Duodenal mucosa (tissue), 2 donors: ENCODE results near the gene SEMA4A.

Experiments
- H3K27ac ChIP-seq: one replicate; pipeline ENCODE4 v1.7.0; 2013; ENCODE audit warnings: low read depth, low read length
- H3K27me3 ChIP-seq, 2 donors: one replicate each; pipeline ENCODE4 v1.7.0; 2013; ENCODE audit warnings: low read length in 2 of 2, control low read depth in 1 of 2; ENCODE audit not compliant: insufficient read depth in 2 of 2, control insufficient read depth in 1 of 2
- H3K36me3 ChIP-seq, 2 donors: one replicate each; pipeline ENCODE4 v1.7.0; 2013; ENCODE audit warnings: low read length in 2 of 2, control low read depth in 1 of 2; ENCODE audit not compliant: insufficient read depth in 2 of 2, control insufficient read depth in 1 of 2
- H3K4me1 ChIP-seq, 2 donors: one replicate each; pipeline ENCODE4 v1.7.0; 2013; ENCODE audit warnings: low read length in 2 of 2, control low read depth in 1 of 2; ENCODE audit not compliant: insufficient read depth in 2 of 2, control insufficient read depth in 1 of 2
- H3K4me3 ChIP-seq, 2 donors: one replicate each; pipeline ENCODE4 v1.7.0; 2013; ENCODE audit warnings: low read length in 2 of 2, low read depth in 1 of 2
- H3K9ac ChIP-seq, 2 donors: one replicate each; pipeline ENCODE4 v1.7.0; 2013; ENCODE audit warnings: low read length in 2 of 2, low read depth in 1 of 2
- H3K9me3 ChIP-seq, 2 donors: one replicate each; pipeline ENCODE4 v1.7.0; 2013; ENCODE audit warnings: low read length in 2 of 2, control low read depth in 1 of 2; ENCODE audit not compliant: control insufficient read depth in 1 of 2

SEMA4A gene

DNA sequence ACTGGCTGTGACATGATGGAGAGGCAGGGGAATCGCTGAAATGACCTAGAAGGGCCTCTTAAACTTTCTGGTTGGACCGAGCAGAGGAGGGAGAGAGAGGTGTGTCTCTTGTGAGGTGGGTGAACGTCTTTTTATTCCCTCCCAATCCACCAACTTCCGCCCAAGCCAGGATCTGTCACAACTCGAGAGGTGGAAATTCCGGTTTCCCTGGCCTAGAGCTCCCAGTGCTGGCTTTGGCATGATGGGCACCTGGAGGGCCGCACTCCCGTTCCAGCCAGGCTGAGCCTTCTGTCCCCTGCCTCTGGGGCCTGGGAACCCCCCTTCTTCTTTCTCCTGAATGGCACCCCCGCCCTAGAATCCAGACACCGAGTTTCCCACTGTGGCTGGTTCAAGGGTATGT is at the start of gene SEMA4A:
Gene SEMA4A (plus strand): TSS at position 224 of the 400 bp plus-strand sequence. CDS start 994 bp downstream, outside the sequence.
- H3K27ac ChIP-seq, result no peak within 1 kb of the TSS

DNA sequence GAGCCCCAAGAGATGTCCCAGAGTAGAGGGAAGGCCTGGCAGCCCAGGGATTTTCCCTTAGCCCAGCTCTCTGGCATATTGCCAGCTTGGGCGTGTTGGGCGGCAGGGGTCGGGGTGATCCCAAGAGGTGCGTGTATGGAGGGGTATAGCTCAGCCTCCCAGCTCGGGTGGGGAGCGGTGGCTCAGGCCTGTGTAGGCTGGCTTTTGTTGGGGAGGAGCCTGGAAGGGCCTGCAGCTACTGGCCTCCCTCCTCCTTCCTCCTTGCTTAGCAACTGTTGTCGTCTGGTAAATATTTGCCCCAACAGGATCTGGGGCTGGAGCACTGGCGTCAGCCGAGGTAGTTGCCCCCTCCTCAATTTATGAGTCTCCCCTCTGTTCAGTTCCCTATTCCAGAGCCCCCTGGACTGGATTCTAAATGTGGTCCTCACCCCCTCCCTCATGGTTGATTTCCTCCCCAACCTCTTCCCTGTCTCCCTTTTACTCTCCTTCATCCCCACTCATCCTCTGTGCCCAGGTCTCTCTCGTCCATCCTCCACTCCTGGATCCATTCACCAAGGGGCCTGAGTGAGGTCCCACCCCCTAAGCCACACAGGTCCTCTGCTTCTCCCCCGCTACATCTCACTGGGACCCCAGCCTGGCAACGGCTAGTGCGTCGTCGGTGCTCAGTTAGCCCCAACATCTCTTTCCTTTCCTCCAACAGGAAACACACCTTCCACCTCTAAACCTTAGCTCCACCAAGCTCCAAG is 49.1 kb upstream of the SEMA4A start:
- no peaks in the 10 kb centered on the region for H3K27me3 ChIP-seq
- H3K4me1 ChIP-seq, result peaks cover 58 to 60% of the 10 kb centered on the region in 2 donors
- no peaks in the 10 kb centered on the region for H3K36me3 ChIP-seq
- peak overlapping the region; percentile 93 for H3K27ac ChIP-seq
- H3K9me3 ChIP-seq, result no peaks in the 10 kb centered on the region
- H3K4me3 ChIP-seq, result peak overlapping the region in 1 of 2 donors; percentile 68
- peak overlapping the region; percentile 52 to 72 for H3K9ac ChIP-seq

More for the DNA sequence above, at the start of gene SEMA4A:
- Histone ChIP-seq H3K4me1 (peaks cover 21 to 22% of the 10 kb centered on the region in 2 donors), H3K36me3 (no peaks in the 10 kb centered on the region), H3K27me3 (no peaks in the 10 kb centered on the region), H3K9ac (no peak within 1 kb of the TSS), H3K4me3 (peak within 1 kb of the TSS in 1 of 2 donors; percentile 22), H3K9me3 (no peaks in the 10 kb centered on the region)

DNA sequence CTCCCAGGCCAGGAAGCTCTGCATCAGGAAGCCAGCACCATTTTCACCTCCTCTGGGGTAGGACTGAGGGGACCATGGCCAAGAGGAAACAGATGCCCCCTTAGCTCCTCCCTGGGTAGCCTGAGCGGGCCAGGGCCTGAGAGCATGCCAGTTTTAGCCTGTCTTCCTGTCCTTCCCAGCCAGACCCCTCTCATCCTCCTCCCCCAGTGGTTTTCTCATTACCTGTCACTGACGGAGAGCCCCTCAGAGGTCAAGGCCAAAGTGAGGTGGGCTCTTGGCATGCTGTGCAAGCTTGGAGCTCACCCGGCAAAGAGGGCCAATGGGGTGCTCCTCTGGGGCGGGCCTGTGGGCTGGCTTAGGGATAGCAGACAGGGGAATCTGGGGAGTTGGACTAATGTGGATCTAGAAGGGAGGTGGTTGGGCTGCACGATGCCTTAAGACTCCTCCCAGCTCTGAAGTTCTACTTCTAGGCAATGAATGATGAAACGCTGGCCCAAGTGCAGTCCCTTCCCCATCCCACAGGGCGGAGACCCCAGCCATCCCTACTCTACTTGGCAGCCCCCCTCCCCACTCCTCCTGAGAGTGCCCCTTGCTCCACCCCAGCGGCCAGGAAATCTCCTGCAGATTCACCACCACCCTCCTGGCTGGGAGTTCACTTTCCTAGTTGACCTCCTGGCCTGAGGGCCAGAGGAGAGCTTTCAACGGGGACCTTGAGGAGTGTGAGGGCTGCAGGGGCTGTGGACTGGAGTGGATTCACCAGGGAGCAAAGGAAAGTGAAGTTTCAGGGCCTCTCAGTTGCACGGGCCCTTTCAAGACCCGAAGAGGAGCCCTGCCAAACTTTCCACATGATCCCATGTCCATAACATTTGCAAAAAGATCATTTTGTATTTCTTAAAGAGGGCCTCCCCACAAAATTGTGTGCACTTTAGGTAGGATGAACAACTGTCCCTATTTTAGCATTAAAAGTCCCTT is 48.2 kb upstream of the SEMA4A start:
- Histone ChIP-seq H3K9ac (peak overlapping the region; percentile 58 to 85), H3K4me1 (peaks cover 56 to 58% of the 10 kb centered on the region in 2 donors), H3K4me3 (peak overlapping the region in 1 of 2 donors; percentile 68), H3K27ac (peak overlapping the region; percentile 93), H3K9me3 (no peaks in the 10 kb centered on the region), H3K27me3 (no peaks in the 10 kb centered on the region), H3K36me3 (no peaks in the 10 kb centered on the region)

DNA sequence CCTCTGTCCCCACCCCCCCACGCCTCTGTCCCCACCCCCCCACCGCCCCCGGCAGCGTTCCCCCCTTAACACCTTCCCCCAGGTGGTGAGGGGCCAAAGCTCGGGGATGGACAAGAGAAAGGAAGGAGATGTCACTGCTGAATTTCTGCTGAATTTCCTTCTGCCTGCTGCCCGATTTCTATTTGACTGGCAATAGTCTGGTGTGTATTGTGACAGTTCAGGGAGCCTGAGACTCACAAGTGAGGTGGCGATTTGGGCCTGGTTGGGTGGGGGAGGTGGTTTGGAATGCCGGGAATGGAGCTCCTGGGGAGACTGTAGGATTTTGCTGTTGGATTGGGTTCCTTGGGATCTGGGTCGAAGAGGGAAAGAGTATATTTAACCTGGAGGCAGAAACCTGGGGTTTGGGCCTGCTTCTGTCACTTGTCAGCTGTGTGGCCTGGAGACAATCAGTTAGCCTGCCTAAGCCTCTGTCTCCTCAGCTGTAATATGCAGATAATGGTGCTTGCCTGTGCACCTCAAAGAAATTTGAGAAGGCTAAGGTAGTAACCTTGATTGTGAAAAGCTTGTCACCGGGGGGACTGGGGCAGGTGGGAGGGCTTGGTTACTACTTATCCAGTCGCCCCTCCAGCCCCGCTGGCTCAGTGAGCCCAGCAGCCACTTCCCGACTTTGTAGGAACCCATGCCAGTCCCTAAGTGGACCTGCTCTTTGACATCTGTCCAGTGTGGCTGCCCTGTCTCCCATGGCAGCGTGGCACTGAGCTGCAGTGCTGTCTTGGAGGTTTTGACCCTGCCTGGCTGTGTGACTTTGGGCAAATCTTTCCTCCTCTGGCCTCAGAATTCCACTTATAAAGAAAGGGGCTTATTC is 46.5 kb upstream of the SEMA4A start:
- H3K4me3 ChIP-seq, result peak overlapping the region; percentile 33 to 48

DNA sequence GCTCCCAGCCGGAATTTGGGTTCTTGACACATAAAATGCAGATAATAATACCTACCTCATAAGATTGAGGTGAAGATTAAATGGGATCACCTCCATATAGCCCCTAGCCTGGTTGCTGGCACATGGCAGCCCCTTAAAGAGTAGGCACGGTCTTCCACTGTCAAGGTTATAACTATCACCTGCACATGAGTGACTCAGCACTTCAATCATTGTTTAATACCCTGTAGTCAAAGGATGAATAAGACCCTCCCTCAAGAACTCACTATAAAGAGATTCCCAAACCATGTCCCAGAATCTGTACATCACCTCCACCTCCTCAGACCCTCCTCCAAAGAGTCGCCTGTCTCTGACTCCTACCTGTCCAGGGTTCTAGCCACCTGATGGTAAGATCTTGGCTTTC is 45.3 kb upstream of the SEMA4A start:
- Histone ChIP-seq H3K4me1 (peaks cover 34 to 36% of the 10 kb centered on the region in 2 donors), H3K4me3 (no peak overlapping the region), H3K9ac (no peak overlapping the region), H3K27ac (no peak overlapping the region), H3K9me3 (no peaks in the 10 kb centered on the region), H3K27me3 (no peaks in the 10 kb centered on the region), H3K36me3 (no peaks in the 10 kb centered on the region)

More for the DNA sequence above, 46.5 kb upstream of the SEMA4A start:
- Histone ChIP-seq H3K27me3 (no peaks in the 10 kb centered on the region), H3K4me1 (peaks cover 46 to 47% of the 10 kb centered on the region in 2 donors), H3K36me3 (no peaks in the 10 kb centered on the region), H3K9ac (peak overlapping the region; percentile 57 to 85), H3K9me3 (no peaks in the 10 kb centered on the region), H3K27ac (peak overlapping the region; percentile 78)

DNA sequence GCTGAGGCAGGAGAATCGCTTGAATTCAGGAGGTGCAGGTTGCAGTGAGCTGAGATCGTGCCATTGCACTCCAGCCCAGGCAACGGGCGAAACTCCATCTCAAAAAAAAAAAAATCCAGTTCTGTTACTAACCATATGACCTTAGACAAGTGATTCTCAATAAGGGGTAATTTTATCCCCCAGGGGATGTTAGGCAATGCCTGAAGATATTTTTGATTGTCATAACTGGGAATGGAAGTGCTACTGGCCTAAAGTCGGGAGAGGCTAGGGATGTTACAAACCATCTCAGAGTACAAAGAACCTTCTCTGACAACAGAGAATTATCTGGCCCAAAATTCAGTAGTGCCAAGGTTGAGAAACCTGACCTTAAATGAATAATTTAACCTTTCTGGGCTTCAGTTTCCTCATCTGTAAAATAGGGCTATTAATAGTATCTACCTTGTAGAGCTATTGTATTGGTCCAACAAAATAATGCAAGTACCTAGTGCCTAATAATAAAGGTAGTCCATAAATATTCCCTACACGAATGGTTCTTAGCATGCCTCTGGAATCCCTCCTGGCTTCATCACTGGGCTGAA is 44.6 kb upstream of the SEMA4A start:
- H3K9me3 ChIP-seq, result no peaks in the 10 kb centered on the region
- H3K27ac ChIP-seq, result no peak overlapping the region
- H3K27me3 ChIP-seq, result no peaks in the 10 kb centered on the region
- H3K9ac ChIP-seq, result no peak overlapping the region
- no peaks in the 10 kb centered on the region for H3K36me3 ChIP-seq
- H3K4me1 ChIP-seq, result peaks cover 30 to 31% of the 10 kb centered on the region in 2 donors
- H3K4me3 ChIP-seq, result no peak overlapping the region

DNA sequence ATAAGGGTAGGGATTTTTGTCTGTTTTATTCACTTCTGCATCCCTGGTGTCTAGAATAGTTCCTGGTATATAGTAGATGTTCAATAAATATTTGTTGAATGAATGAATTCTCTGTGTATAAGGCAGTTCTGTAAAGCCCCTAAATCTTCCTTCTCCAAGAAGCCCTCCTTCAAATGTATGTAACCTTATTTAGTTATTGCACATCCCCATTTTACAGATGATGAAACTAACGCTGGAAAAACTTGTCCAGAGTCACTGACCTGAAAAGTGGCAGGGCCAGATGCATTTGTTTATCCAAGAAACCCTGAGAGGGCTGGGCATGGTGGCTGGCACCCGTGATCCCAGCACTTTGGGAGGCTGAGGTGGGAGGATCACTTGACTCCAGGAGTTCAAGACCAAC is 43.1 kb upstream of the SEMA4A start:
- Histone ChIP-seq H3K4me3 (no peak overlapping the region), H3K27me3 (no peaks in the 10 kb centered on the region), H3K4me1 (peaks cover 22 to 23% of the 10 kb centered on the region in 2 donors), H3K9ac (no peak overlapping the region), H3K36me3 (no peaks in the 10 kb centered on the region), H3K27ac (no peak overlapping the region), H3K9me3 (no peaks in the 10 kb centered on the region)

DNA sequence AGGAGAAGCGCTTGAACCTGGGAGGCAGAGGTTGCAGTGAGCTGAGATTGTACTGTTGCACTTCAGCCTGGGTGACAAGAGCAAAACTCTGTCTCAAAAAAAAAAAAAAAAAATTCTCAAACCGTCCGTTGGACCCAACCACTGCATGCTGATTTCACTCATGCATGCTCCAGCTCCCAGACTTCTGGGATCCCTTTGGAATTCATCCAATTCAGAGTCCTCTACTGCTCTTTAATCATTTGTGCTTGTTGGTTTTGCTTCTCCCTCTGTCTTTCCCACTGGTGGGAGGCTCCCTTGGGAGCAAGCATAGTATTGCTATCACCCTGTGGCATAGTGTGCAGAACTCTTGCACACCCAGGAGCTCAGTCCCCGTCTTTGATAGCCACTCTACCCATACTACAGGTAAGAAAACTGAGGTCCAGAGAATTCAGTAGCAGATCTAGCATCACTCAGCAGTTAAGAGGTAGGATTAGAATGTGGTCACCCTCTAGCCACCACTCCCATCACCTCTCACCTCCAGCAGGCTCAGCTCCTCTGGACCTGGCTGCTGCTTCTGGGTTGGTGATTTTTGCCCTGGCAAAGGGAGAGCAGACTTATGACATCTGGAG is 41.9 kb upstream of the SEMA4A start:
- Histone ChIP-seq H3K4me3 (no peak overlapping the region), H3K9me3 (no peaks in the 10 kb centered on the region), H3K36me3 (no peaks in the 10 kb centered on the region), H3K27me3 (no peaks in the 10 kb centered on the region), H3K4me1 (peaks cover 18 to 22% of the 10 kb centered on the region in 2 donors), H3K27ac (no peak overlapping the region), H3K9ac (no peak overlapping the region)
